ENCODE results near the gene SLC2A6.

DNA sequence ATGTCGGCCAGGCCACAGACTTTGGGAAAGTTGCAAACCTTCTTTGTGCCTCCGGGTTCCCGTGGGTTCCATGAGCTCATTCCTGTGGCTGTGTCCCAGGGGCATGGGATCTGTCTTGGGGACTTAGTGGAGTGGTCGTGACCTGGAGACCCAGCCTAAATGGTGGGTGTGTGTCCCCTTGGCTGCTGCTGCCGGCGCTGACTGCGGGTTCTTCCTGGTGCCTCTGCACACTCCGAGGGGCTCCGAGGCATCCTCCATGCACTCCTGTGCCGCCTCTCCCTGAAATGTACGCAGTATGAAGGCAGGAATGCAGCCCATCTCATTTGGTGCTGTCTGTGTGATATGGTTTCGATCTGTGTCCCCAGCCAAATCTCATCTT lies 21.0 kb upstream of the SLC2A6 start:
- TF ChIP-seq SUZ12 (IDR thresholded peaks at IDR 0.05; ENCODE audit: low read length), result no peak
- no peak for TF ChIP-seq POLR2A (IDR thresholded peaks at IDR 0.05; ENCODE audit: control extremely low read depth in 1 of 2, low read depth in 2 of 2, low read length in 2 of 2)
- no peak for TF ChIP-seq EP300 (IDR thresholded peaks at IDR 0.05; ENCODE audit: borderline replicate concordance in 1 of 2, low read depth in 2 of 2, low read length in 2 of 2)
